Prostate gland (tissue), 2 donors: ENCODE data around the gene SLC49A4.

Experiments used
- POLR2A ChIP-seq: fragments of 450-650 bp; IDR thresholded peaks from one replicate; pipeline ENCODE4 v1.6.1; 2016; ENCODE audit warnings: antibody characterized with exemption, mild to moderate bottlenecking
- TF ChIP-seq, protein P1 (sequence below), 4 experiments: fragments of 200-600 bp in 2 of 4; fragments of 450-650 bp in 2 of 4; sonication (generic) in 2 of 4; IDR thresholded peaks; 1 replicate in 3 of 4; 2 replicates in 1 of 4; pipeline ENCODE4 v1.5.1; 2016 to 2019; ENCODE audit warnings: antibody characterized with exemption in 4 of 4, mild to moderate bottlenecking in 2 of 4, moderate library complexity in 2 of 4

DNA sequence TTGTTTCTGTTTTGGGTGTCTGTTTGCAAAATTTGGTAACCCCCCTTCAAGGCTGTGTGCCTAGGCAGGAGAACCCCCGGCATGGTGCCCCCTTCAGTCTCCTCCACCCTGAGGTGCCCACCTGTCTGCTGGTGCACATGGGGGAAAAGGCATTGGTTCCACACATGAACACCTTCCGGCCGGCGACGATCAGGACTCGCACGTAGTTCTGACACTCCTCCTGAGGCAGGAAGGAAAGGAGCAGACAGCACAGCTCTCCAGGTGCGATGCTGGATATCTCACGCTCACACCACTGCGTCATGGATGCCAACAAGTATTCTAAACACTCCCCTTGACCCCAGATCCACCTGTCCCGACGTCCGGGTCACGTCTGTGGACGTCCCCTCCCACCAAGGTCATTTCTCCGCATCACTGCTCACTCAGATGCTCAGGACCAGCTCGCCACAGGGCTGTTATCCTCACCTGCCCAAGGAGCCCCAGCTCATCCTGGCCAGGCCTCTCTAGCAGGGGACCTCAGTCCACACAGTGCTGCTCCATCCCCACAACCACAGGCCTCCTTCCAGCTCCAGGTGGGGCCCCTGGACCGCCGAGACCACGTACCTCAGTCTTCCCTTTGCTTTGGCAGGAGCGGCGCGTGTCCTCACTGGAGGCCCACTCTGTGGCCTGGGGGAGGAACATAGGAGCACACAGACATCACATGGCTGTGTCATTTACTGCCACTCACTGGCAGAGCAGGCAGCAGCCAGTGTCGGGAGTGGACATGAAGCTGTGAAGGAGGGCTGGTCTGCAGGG, 133.7 kb downstream of the SLC49A4 start:
- no peak for TF ChIP-seq POLR2A
- TF ChIP-seq, protein P1, sequence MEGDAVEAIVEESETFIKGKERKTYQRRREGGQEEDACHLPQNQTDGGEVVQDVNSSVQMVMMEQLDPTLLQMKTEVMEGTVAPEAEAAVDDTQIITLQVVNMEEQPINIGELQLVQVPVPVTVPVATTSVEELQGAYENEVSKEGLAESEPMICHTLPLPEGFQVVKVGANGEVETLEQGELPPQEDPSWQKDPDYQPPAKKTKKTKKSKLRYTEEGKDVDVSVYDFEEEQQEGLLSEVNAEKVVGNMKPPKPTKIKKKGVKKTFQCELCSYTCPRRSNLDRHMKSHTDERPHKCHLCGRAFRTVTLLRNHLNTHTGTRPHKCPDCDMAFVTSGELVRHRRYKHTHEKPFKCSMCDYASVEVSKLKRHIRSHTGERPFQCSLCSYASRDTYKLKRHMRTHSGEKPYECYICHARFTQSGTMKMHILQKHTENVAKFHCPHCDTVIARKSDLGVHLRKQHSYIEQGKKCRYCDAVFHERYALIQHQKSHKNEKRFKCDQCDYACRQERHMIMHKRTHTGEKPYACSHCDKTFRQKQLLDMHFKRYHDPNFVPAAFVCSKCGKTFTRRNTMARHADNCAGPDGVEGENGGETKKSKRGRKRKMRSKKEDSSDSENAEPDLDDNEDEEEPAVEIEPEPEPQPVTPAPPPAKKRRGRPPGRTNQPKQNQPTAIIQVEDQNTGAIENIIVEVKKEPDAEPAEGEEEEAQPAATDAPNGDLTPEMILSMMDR (IDR thresholded peaks at IDR 0.05), result no peak
